Loucy (cell line): ENCODE data around the gene THAP9.

Experiments
- EZH2phosphoT487 ChIP-seq: fragments of 200-600 bp; IDR thresholded peaks from 2 replicates; pipeline ENCODE4 v1.6.1; 2018; ENCODE audit warnings: antibody characterized with exemption, mild to moderate bottlenecking, moderate library complexity, borderline replicate concordance
- TF ChIP-seq, protein P1 (sequence below): fragments of 200-600 bp; sonication (generic); conservative IDR thresholded peaks from 2 replicates; pipeline ENCODE4 v1.5.1; 2014; ENCODE audit warnings: mild to moderate bottlenecking, antibody characterized with exemption, low read length

DNA sequence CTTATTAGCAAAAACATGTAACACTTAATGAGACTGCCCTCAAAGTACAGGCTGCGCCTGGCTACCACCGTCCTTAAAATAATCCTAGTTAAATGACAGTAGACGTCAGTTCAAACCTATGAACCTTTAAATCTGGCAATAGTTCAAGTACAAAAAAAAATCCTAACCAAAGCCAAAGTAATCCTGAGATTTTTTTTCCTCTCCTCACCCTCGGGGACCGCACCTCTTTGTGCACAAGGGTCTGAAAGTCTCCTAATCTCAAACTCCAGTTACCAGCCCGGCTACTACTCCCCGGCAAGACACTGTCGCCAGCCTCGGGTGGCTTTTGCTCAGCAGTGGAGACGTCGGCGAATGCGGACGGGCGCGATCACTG, 10.0 kb upstream of the THAP9 start:
- TF ChIP-seq, protein P1, sequence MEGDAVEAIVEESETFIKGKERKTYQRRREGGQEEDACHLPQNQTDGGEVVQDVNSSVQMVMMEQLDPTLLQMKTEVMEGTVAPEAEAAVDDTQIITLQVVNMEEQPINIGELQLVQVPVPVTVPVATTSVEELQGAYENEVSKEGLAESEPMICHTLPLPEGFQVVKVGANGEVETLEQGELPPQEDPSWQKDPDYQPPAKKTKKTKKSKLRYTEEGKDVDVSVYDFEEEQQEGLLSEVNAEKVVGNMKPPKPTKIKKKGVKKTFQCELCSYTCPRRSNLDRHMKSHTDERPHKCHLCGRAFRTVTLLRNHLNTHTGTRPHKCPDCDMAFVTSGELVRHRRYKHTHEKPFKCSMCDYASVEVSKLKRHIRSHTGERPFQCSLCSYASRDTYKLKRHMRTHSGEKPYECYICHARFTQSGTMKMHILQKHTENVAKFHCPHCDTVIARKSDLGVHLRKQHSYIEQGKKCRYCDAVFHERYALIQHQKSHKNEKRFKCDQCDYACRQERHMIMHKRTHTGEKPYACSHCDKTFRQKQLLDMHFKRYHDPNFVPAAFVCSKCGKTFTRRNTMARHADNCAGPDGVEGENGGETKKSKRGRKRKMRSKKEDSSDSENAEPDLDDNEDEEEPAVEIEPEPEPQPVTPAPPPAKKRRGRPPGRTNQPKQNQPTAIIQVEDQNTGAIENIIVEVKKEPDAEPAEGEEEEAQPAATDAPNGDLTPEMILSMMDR = no peak
- no peak for TF ChIP-seq EZH2phosphoT487
